HL-60 (cell line): ENCODE results near the gene SRSF8.

Experiments used
- CTCF ChIP-seq: IDR thresholded peaks from one replicate; pipeline ENCODE4 v1.5.1; 2011; ENCODE audit warnings: low read length, control low read depth, inconsistent platforms; ENCODE audit not compliant: insufficient read depth
- SPI1 ChIP-seq: IDR thresholded peaks from 2 replicates; pipeline ENCODE4 v1.6.1; 2012; ENCODE audit warnings: low read depth, mild to moderate bottlenecking, borderline replicate concordance

DNA sequence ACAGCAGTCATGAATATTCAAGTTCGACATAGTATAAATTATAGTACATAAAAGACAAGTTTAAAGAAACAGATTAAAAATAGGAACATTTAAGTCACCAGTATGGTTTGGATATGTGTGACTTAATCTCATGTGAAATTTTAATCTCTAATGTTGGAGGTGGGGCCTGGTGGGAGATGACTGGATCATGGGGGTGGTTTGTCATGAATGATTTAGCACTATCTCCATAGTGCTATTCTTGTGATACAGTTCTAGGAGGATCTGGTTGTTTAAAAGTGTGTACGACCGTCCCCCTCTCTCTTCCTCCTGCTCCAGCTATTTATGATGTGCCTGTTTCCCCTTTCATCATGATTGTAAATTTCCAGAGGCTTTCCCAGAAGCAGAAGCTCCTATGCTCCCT, 38.4 kb upstream of the SRSF8 start:
- TF ChIP-seq CTCF (no peak), SPI1 (no peak)
